ENCODE results near the gene FCGR3A.

The FCGR3A gene

GRCh38 chr1:161499099-161500039 lies 50.2 kb downstream of the FCGR3A start:
- DNase-seq: no peak

GRCh38 chr1:161498646-161499045 lies 51.0 kb downstream of the FCGR3A start:
- DNase-seq: no peak

GRCh38 chr1:161497961-161498360 lies 51.7 kb downstream of the FCGR3A start:
- no peak for DNase-seq

GRCh38 chr1:161495490-161495889 lies 54.1 kb downstream of the FCGR3A start:
- no peak for DNase-seq

GRCh38 chr1:161494091-161494735 lies 55.4 kb downstream of the FCGR3A start:
- DNase-seq: no peak

GRCh38 chr1:161492827-161493226 lies 56.8 kb downstream of the FCGR3A start:
- no peak for DNase-seq

Data from CD4-positive, alpha-beta T cell treated with Interleukin-1 beta for 1 hour (primary cell).